ENCODE results near the gene CHTOP. TPM values are rescaled to one million over a fixed set of nuclear protein-coding genes. Genes with fewer than 3 reads are reported as not detected.
A peak's percentile ranks its signal among the peaks of the same experiment; 100 is the strongest.

Gene CHTOP
- total RNA-seq, 4 donors from 2014 or later, result 35.2 to 86.1 (median 65.2) TPM

DNA sequence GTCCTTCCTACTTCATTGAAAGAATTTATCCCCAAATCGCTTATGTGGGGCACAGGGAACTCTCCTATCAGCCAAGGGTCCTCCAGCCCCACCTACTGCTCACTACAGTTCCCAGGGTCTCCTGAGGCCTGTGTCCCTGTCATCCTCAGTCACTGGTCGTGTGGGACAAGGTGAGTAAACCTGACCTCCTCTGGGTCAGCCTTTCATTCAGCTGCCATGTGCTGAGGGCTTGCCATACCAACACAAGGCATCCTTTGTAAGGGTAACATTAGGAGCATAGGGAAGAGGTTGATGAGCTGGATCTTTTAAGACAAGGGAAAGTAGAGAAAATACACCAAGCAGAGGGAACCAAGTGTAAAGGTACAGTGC, 13.5 kb downstream of the CHTOP start:
- intact Hi-C loops (cut with DNase I; ENCODE audit: low total_unique reads) (no loop called here), in situ Hi-C loops (cut with MboI; ENCODE audit: low pct_ligation_motif_present in 1 of 4, low pct_unique_long_range_greater_than_20kb in 1 of 4, low sequenced_read_pairs in 3 of 4) (no loop called here)
- H3K36me3 ChIP-seq, result peaks cover 0 to 40% (median 18%) of the 10 kb centered on the region in 4 donors
- peaks cover 0 to 5% (median under 1%) of the 10 kb centered on the region in 4 donors for H3K4me1 ChIP-seq
- no peaks in the 10 kb centered on the region for H3K27me3 ChIP-seq
- TF ChIP-seq, protein P1, sequence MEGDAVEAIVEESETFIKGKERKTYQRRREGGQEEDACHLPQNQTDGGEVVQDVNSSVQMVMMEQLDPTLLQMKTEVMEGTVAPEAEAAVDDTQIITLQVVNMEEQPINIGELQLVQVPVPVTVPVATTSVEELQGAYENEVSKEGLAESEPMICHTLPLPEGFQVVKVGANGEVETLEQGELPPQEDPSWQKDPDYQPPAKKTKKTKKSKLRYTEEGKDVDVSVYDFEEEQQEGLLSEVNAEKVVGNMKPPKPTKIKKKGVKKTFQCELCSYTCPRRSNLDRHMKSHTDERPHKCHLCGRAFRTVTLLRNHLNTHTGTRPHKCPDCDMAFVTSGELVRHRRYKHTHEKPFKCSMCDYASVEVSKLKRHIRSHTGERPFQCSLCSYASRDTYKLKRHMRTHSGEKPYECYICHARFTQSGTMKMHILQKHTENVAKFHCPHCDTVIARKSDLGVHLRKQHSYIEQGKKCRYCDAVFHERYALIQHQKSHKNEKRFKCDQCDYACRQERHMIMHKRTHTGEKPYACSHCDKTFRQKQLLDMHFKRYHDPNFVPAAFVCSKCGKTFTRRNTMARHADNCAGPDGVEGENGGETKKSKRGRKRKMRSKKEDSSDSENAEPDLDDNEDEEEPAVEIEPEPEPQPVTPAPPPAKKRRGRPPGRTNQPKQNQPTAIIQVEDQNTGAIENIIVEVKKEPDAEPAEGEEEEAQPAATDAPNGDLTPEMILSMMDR (IDR thresholded peaks at IDR 0.05), result no peak
- TF ChIP-seq POLR2A (IDR thresholded peaks at IDR 0.05) (no peak), EP300 (IDR thresholded peaks at IDR 0.05; ENCODE audit: low read depth) (no peak), POLR2AphosphoS5 (IDR thresholded peaks at IDR 0.05) (peak in 2 of 3 donors; percentile 5 to 42)
- no peak for DNase-seq
- no peaks in the 10 kb centered on the region for H3K9me3 ChIP-seq
- 57 to 73% methylated on average over 2 of the region's 2 CpGs for WGBS, 2 donors (ENCODE audit: low coverage in 1 of 2)
- no peak overlapping the region for H3K4me3 ChIP-seq
- H3K27ac ChIP-seq, result no peak overlapping the region

DNA sequence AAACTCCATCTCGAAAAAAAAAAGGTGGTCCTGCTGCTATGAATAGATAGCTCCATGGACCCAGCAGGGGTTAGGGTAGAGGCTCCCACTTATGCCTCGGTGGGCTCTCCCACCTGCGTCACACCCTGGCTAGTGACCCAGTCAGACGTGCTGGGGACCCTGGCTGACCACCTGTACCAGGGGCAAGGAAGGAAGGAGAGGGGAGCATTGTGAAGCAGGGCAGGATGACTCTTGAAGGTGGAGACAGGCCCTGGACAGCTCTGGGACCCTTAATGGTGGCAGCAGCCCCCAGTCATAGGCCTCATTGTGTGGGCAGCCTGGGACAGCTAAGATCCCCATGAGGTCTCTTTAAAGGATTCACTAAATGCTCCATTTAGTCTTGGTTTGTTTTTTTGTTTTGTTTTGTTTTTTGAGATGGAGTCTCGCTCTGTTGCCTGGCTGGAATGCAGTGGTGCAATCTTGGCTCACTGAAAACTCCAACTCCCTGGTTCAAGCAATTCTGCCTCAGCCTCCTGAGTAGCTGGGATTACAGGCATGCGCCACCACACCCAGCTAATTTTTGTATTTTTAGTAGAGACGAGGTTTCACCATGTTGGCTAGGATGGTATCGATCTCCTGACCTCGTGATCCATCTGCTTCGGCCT, 14.3 kb downstream of the CHTOP start:
- H3K36me3 ChIP-seq, result peaks cover 0 to 32% (median 15%) of the 10 kb centered on the region in 4 donors
- no peaks in the 10 kb centered on the region for H3K27me3 ChIP-seq
- no peak overlapping the region for H3K4me3 ChIP-seq
- no peak for DNase-seq
- peaks cover 0 to 10% (median 4%) of the 10 kb centered on the region in 4 donors for H3K4me1 ChIP-seq
- H3K27ac ChIP-seq, result no peak overlapping the region
- TF ChIP-seq POLR2AphosphoS5 (IDR thresholded peaks at IDR 0.05) (peak in 1 of 3 donors; percentile 28), POLR2A (IDR thresholded peaks at IDR 0.05) (no peak)
- 77 to 81% methylated on average over 3 to 10 of the region's 10 CpGs for WGBS, 2 donors (ENCODE audit: low coverage in 1 of 2)
- intact Hi-C loops (cut with DNase I; ENCODE audit: low total_unique reads), result no loop called here
- in situ Hi-C loops (cut with MboI; ENCODE audit: low pct_ligation_motif_present in 1 of 4, low pct_unique_long_range_greater_than_20kb in 1 of 4, low sequenced_read_pairs in 3 of 4), result no loop called here
- no peaks in the 10 kb centered on the region for H3K9me3 ChIP-seq

DNA sequence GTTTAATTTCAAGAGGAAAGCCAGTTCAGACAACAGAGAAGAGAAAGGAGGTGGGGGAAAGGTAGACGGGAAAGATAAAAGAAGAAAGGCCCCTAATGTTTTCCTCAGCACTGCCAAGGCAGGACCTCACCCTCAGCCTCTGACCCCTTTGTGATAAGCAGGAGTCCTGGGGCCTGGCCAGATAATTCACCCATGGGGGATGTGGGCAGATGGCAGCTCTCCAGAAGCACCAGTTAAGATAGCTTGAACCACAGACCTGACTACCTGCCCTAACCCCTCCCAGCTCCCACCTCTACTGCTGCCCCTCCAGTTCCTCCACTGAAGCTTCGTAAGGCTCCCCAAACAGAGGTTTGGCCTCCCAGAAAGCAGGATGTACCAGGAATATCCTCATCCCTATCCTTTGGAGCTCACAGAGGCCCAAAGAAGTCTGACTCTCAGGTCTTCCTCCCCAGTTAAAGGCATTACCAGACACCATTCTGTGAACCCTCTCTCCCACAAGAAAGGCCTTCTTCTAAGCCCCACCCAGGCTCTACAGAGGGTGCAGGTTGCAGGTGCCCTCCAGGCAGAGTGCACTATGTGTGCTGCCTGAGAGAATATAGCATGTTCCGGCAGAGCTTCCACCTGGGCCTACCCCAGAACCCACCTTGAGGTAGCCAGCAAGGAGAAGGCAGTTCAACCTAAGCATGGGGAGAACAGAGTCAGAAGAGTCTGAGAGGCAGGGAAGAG, 15.4 kb downstream of the CHTOP start:
- Histone ChIP-seq H3K9me3 (no peaks in the 10 kb centered on the region), H3K36me3 (peaks cover 0 to 21% (median 10%) of the 10 kb centered on the region in 4 donors), H3K4me1 (peaks cover 0 to 11% (median 4%) of the 10 kb centered on the region in 4 donors), H3K27ac (no peak overlapping the region), H3K27me3 (no peaks in the 10 kb centered on the region), H3K4me3 (no peak overlapping the region)
- intact Hi-C loops (cut with DNase I; ENCODE audit: low total_unique reads) (no loop called here), in situ Hi-C loops (cut with MboI; ENCODE audit: low pct_ligation_motif_present in 1 of 4, low pct_unique_long_range_greater_than_20kb in 1 of 4, low sequenced_read_pairs in 3 of 4) (no loop called here)
- 44 to 45% methylated on average over 2 to 3 of the region's 3 CpGs for WGBS, 2 donors (ENCODE audit: low coverage in 1 of 2)
- TF ChIP-seq POLR2A (IDR thresholded peaks at IDR 0.05) (no peak), EP300 (IDR thresholded peaks at IDR 0.05; ENCODE audit: low read depth) (no peak), POLR2AphosphoS5 (IDR thresholded peaks at IDR 0.05) (no peak)
- TF ChIP-seq, protein P1 (IDR thresholded peaks at IDR 0.05), result no peak
- DNase-seq, result no peak

DNA sequence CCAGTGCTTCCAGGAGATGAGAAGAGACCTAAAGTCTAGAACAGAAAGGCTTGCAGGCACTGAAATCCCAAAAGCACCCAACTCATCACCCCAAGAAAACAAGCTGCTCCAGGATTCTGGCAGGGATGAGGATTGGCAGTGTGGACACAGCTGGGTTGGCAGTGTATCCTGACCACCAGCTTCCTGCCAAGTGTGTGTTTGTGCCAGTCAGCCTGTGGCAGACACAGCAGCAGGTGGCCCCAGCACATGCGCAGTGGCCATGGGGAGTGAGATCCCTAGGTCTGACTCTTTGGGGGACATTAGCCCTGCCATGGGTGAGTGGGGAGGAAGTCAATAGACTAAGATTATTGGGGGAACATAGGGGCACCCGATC, 16.0 kb downstream of the CHTOP start:
- H3K9me3 ChIP-seq, result no peaks in the 10 kb centered on the region
- no peaks in the 10 kb centered on the region for H3K27me3 ChIP-seq
- peaks cover 0 to 15% (median 7%) of the 10 kb centered on the region in 4 donors for H3K36me3 ChIP-seq
- TF ChIP-seq POLR2A (IDR thresholded peaks at IDR 0.05) (no peak), POLR2AphosphoS5 (IDR thresholded peaks at IDR 0.05) (no peak), EP300 (IDR thresholded peaks at IDR 0.05; ENCODE audit: low read depth) (no peak)
- TF ChIP-seq, protein P1 (IDR thresholded peaks at IDR 0.05), result no peak
- no peak overlapping the region for H3K4me3 ChIP-seq
- intact Hi-C loops (cut with DNase I; ENCODE audit: low total_unique reads), result no loop called here
- in situ Hi-C loops (cut with MboI; ENCODE audit: low pct_ligation_motif_present in 1 of 4, low pct_unique_long_range_greater_than_20kb in 1 of 4, low sequenced_read_pairs in 3 of 4), result loop anchor here in 2 of 4 donors (25.0 kb wide), 2 partner anchors 312 to 337 kb away; partner anchors contain the start of genes CREB3L4 (in 1 of the 2), CRTC2 (in 1 of the 2), JTB (in 1 of the 2) and RAB13 (in 1 of the 2)
- H3K4me1 ChIP-seq, result peaks cover 0 to 11% (median 4%) of the 10 kb centered on the region in 4 donors
- 60% methylated on average over 2 of the region's 2 CpGs; no CpG with 5 or more reads in 1 of the 2 donors for WGBS, 2 donors (ENCODE audit: low coverage in 1 of 2)
- no peak overlapping the region for H3K27ac ChIP-seq
- no peak for DNase-seq
